ENCODE data around the gene PDZD7.
A peak's percentile ranks its signal among the peaks of the same experiment; 100 is the strongest.

PDZD7 gene

DNA sequence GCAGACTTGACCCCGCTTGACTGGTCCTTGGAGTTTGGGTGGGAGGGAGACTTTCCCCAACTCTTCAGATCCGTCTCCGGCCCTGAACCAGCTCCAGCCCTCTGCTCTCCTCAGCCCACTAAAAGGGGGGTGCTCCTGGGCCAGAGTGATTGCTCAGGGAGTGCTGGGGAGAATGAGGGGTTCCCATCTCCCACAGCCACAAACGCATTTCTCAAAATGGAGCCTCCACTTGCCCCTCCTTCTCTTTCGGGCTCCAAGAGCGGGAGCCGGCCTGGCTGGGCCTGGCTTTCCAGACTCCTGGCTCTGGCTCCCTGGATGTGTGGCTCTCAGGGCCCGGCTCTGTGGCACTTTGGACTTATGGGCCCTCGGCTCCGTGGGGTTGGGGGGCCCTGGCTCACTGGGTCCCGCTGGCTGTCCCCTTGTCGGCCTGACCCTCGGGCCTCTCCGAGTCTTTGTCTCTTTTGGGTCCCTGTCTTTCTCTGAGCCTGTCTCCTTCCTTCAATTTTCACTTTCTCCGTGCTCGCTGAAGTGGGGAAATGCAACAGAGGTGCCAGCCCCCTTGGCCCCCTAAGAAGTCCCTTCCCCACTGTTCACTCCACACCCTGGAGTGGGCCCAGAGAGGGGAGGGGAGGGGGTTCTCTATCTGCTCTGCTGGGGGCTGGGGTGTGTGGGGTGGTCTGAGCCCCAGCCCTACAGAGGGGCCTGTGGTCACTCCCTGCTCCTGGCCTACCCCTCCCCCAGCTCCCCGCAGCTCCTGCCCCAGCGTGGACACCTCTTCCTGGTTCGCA, 30.6 kb downstream of the PDZD7 start:
- no peak for DNase-seq

DNA sequence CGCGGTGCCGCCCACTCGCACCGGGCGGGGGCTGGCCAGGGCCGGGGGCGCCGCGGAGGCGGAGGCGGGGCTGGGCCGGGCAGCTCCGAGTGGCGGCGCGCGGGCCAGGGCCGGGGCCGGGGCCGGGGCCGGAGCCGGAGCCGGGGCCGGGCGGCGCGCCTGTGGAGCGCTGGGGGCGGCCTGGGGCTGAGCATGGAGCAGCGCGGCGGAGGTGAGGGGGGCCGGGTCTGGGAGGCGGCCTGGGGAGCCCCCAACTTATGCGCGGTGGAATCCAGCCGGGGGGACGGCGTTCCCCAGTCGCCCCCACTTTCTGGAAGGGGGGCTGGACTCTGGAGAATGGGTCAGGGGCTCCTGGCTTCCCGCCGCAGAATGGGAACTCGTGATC, 31.2 kb downstream of the PDZD7 start, which contains the start of gene LZTS2:
Gene LZTS2 (plus strand): TSS at position 67 of the 385 bp plus-strand sequence. CDS start 2,731 bp downstream, outside the sequence.
- DNase-seq = no peak

DNA sequence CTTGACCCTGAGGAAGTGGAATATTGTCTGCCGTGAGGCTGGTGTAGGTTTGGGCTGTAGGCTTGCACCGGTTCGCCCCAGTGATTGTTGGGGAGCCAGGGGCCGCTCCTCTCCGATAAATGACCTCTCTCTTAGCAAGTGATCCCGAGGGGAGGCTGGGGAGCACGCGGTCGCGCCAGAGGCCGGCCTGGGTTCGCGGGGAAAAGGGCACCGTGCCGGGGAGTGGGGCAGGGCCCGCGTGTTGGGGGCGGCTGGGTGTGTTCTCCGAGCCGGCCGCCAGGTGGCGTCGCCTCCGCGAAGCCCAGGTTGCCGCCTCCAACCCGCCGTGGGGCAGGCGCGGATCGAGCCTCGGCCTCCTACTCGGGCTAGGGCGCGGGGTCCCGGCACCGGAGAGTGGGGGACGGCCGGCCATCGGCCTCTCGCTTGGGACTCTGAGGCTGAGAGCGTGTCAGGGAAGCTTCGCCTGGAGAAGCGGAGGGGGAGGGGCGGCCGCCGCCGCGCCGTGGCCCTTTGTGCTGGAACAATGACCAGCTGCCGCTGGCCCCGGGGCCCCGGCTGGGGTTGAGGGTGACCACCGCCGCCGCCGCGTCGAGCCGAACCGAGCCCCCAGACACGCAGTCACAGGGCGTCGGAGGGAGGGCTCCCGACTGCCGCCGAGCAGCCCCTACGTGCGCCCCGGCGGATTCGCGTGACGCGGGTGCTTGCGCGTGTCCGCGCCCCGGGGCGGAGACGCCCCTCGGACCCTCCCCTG, 31.8 kb downstream of the PDZD7 start:
- peak; percentile 66 to 71 for DNase-seq

DNA sequence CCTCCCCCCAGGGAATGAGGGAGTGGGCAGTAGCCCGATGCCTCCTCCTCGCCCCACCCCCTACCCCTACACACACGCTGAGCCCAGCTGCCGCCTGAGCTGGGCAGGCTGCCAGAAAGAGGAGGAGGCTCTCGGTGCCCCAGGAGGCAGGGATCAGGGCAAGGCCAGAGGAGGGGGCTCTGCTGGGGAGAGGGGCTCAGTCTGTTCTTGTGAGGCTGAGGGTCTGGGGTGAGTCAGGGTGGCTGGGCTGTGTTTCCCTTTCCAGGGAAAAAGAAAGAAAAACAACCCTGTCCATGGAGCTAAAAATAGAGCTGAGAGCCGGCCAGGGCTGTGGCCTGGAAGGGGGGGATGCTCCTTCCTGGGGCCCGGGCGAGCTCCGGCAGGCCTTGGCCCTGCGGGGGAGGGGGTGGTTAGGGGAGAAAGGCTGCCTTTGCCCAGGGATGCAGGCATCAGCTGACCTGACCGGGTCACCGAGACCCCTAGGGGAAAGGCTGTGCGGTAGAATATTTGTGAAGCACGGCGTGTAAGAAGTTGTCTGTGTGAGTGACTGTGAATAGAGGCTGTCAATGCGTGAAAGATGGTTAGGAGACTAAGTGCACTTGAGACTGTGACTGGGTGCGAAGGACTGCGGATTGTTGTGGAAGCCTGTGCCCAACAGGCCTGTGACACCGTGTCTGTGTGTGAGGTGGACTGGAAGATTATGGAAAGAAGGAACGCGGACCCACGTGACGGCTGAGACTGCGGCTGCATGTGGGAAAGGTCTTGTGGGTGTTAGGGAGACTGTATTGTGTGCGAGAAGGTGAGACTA, 32.5 kb downstream of the PDZD7 start:
- peak; percentile 50 to 57 for DNase-seq

DNA sequence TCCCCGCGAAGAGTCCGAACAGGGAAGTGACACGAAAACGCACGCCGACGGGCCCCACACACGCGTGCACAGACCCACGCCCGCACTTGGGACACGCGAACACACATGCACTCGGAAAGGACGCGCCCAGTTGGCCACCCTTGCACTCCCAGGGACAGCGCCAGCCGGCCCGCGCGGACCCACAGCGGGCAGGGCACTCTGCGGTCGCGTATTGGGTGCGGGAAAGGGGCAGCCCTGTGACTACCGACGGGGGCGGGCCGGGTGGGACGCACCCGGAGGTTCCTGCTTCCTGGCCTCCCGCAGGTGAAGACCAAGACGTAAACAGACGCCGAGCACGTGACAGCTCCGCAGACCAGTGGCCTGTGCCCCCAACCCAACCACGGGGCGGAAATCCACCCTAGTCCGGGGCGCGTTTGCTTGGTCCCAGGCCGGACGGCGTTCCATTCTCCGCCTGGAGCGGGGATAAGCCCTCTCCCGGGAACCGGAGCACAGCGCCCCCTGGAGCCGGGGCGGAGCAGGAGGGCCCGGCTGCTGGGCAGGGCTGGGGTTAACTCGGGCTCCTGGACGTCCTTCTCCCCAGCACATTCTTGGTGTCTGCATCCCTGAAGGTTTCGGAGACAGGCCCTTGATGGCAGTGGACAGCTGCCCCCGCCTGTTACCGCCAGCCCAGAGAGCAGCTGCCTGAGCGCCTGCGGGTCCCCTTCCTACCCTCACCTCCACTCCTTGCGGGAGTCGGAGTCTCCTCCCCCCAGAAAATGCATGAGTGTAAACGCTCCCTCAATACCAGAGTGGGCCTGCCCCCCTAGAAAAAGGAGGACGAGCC, 33.4 kb downstream of the PDZD7 start:
- peak; percentile 57 for DNase-seq

DNA sequence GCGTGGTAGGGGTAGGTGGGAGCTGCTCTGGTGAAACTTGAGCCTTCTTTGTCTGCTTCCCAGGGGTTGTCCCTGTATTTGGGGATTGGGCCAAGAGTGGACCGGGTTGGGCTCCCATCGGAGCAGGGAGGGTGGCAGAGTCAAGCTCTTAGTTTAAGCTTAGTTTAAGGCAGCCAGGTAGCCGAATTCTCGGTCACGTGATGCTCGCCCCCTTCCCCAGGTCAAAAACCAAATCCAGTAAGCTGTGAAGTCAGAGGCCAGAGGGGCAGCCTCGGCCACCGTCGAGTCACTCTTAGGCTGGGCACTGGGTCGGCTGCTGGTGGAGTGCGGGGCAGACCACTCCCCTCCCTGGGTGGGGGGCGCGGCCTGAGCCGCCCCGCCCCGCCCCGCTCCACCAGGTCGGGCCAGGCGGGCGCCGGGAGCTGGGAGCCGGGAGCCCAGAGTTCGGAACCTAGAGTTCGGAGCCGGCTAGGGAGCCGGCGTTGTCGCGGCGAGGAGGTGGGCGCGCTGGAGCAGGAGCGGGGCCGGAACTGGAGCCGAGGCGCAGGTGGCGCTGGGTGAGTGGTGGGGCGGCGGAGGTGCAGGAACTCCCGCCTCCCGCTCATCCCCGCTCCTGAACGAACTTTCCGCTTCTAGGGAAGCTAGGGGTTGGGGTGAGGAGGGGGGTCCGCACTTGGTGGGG, 34.1 kb downstream of the PDZD7 start:
- DNase-seq = peak in 1 of 2 experiments; percentile 13

DNA sequence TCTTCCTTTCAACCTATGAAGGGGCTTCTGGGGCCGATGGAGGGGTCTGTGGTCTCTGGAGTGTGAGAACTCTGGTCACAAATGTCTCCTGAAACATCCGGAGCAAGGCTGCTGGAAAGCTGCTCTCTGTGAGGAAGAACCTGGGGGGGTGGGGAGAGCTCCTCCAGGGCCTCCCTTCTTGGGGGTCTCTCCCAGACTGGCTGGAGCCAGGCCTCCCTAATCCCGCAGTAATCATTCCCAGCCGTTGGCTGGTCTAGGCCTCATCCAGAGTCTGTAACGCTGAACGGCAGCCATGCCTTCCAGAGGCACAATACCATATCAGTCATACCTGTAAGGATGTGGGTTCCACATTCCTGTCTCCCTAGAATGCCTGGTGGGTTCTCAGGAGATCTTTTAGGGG, 35.7 kb downstream of the PDZD7 start:
- no peak for DNase-seq

DNA sequence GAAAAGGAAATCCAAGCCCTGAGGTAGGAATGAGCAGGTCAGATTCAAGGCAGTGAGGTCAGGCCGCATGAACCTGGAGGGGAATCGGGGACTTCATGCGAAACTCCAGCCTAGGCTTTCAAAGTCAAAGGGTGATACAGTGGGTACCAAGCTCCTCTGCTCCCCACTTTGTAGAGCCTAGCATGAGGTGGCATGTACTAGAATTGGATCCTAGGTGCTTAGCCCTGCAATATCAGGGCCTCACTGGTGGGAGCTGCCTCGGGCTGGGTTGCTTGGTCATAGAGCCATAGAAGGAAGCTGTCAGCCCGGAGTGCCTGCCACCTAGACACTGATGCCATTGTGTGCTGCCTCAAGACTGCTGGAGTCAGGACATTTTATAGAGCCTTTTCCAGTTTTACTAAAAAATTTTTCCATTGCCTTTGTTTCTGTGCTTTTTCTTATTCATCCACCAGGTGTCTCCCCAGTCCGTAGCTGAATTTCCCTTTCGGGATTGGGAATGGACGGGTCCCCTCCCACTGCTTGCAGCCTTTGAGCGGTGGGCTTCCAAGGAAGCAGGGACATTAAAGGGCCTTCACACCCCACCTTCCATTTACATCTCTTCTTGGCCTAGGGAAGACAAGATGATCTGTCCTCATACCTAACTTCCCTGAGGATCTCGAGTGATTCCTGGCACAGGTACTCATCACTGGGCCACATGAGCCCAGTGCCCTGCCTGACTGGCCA, 36.8 kb downstream of the PDZD7 start:
- no peak for DNase-seq

DNA sequence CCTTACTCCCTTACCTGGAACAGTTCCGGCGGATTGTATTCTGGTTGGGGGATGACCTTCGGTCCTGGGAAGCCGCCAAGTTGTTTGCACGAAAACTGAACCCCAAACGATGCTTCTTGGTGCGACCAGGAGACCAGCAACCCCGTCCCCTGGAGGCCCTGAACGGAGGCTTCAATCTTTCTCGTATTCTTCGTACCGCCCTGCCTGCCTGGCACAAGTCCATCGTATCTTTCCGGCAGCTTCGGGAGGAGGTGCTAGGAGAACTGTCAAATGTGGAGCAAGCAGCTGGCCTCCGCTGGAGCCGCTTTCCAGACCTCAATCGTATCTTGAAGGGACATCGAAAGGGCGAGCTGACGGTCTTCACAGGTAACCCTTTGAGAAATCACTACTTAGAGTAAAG, 41.8 kb downstream of the PDZD7 start:
- DNase-seq = no peak

DNA sequence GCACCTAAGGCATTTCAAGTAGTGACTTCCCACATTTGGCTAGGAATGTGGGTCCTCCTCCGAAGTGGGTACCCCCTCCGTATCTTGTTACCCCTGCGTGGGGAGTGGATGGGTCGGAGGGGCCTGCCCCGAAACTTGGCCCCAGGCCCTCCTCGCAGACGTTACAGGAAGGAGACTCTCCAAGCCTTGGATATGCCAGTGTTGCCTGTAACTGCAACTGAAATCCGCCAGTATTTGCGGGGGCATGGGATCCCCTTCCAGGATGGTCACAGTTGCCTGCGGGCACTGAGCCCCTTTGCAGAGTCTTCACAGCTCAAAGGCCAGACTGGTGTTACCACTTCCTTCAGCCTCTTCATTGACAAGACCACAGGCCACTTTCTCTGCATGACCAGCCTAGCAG, 42.8 kb downstream of the PDZD7 start:
- no peak for DNase-seq

DNA sequence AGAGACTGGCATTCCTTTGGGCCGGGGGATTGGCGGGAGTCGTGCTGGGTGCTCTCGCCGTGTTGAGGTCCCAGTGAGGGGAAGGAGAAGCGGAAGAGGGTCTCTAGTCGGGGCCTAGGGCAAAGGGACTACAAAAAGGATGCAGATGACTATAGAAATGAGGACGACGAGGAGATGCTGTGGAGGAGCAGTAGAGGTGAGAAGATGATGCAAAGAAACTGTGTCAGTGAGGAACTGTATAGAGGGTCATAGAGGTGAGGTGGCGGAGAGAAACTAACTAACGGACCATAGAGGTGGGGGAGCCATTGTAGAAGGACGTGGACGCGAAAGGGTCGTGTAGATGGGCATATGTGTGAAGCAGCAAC, 43.3 kb downstream of the PDZD7 start:
- no peak for DNase-seq

DNA sequence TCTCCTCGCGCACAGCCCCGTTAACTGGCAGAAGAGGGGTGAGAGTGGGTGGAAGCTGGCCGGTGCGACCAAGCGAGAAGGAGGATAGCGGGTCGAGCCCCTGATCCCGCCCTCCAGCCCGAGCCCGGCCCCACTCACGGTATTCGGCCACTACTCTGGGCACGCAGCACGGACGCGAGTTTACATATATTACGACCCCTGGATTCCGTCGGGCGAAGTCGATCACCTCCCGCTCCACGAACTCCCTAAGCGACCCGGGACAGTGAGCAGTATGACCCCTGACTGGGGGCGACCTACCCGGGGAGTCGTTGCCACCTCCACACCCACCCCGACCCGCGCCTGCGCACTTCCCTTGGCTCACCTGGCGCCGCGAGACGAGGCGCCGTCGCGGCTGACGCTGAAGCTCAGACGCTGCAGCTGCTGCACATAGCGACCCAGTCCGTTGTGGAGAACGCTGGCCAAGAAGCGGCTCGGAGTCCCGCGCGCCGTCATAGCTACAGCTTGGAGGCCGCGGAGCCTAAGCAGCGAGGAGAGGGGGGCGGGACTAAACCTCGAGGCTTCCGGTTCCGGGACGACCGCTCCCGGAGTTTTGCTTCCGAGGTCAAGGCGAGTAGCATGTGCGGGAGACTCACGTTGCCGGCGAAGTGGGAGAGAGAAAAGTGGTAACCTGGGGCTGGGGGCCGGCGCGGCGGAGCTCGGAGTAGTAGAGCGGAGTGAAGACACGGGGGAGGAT, 43.8 kb downstream of the PDZD7 start, which contains the start of the genes MRPL43 and TWNK:
Gene MRPL43 (minus strand): TSS at position 546 of the 733 bp plus-strand sequence. CDS start 54 bp downstream, at position 492.
Gene TWNK (plus strand): TSS at position 592 of the 733 bp plus-strand sequence. CDS start 668 bp downstream, outside the sequence.
- peak; percentile 82 to 85 for DNase-seq

DNA sequence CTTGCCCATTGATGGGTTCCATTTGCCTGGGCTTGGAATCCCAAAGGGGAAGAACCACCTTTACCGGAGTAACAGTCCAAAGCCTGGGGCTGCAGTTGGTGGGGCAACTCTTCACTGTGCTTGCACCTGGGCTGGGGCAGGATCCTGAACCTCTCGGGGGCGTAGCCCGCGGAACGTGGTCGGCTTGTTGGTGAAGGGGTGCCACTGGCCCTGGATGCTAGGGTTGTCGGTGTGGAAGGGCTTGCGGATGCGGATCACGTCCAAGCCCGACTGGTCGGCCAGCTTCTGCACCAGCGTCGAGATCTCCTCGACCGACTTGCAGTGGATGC, 44.3 kb downstream of the PDZD7 start:
- no peak for DNase-seq

DNA sequence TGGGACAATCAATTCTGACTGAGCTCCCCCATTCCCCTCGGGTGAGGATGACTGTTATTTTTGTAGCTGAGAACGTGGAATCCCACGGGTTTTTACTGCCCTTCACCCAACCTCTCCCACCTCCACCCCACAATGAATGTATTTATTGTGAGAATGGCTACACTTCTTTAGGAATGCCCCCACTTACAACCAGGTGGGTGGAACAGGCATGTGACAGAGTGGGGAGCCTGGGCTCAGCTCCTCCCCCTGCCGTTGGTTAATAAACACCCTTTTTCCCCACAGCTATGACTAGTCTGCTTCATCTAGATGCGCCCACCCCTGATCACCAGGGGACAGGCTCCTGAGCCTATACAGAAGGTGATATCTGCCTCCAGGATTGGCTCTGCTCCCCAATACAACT, 45.6 kb downstream of the PDZD7 start:
- no peak for DNase-seq

DNA sequence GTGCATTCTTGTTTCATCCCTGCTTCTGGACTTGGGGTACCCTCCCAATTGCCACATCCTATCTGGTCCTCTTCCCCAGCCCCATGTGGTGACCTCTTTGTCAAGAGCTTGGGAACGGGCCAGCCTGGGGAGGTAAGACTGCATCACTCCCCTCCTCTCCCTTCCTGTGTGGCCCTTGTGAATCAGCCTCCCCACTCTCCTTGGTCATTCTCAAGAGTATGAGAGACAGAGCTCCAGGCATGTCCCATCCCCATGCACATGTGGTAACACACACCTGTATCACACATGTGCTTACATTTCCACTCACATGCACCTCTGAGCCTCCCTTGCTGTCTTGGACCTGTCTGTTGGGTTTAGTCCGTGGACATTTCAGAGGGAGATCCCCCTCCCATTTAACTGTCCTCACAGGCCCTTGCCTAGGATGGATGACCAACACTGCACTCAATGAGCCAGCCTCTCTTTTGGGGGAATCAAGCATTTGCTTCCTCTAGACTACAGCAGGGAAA, 46.2 kb downstream of the PDZD7 start:
- DNase-seq = no peak

DNA sequence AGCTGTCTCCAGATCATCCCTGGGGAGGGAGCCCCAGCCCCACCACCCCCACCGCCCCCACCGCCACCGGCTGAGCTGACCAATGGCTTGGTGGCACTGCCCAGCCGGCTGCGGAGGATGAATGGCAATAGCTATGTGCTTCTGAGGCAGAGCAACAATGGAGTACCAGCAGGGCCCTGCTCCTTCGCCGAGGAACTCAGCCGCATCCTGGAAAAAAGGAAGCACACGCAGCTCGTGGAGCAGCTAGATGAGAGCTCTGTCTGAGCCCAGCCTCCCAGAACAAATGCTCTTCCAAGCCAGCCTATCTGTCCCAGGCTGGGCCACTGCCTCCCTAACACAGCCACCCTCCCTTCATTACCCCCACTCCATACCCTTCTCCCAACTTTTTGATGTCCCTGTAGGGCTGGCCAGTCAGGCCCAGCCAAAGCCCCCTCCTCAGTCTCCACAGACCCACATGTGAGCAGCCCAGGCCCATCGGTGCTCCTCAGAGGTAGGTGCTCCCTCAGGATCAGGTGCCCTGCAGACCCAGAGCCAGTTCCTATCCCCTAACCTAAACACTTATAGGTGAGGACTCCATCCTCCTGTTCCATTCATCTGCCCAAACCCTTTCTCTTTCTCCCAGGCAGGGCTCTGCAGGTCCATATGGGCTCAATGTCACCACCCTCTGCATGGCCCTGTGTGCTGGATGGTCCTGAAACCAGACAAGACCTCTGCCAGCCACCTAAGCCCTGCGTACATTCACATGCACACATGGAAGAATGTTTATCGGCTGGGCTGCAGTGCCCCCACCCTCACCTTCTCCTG, 46.9 kb downstream of the PDZD7 start:
- DNase-seq = no peak

DNA sequence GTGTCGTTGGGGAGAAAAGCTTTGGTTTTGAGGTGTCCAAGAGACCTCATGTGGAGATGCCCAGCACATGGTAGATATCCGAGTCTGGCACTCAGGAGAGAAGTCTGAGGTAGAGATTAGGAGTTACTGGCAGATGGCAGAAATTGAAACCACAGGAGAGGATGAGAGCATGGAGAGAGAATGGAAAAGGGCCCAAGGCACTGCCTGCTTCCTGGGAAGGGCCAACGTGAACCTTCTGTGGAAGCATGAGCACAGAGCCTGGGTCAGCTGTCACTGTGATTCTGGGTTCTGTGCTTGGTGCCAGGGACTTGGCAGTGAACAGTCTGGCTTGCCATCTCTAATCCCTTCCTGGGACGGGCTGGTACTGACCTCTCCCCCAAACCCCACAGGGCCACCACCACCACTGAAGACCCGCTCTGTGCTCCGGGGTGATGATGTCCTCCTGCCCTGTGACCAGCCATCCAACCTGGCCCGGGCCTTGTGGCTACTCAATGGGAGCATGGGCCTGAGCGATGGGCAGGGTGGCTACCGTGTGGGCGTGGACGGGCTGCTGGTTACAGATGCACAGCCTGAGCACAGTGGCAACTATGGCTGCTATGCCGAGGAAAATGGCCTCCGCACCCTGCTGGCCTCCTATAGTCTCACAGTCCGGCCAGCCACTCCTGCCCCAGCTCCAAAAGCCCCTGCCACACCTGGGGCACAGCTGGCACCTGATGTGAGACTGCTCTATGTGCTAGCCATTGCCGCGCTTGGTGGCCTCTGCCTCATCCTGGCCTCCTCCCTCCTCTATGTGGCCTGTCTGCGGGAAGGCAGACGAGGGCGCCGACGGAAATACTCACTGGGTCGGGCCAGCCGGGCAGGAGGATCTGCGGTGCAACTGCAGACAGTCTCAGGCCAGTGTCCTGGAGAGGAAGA, 47.8 kb downstream of the PDZD7 start:
- DNase-seq = no peak

DNA sequence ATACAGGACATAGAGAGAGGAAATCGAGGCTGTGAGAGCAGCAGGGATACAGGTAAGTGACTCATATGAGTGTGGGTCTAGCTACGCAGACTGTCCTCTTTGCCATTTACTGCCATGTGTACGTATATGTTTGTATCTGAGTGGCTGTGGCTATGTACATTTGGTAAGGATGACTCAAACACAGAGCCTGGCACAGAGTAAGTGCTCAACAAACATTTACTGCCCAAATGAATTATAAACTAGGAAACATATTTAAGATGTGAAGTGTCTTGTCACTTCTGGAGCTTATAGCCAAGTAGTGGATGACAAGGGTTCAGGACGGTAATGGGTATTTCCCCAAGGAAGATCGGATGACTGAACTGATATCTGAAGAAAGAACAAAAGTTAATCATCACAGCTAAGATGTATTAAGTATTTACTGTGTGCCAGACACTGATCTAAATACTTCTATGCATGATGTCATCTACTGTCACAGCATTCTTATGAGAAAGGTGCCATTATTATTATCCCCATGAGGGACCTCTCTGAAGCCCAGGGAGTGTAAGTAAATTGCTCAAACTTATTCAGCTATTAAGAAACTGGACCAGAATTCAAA, 49.7 kb downstream of the PDZD7 start:
- DNase-seq = no peak

All from activated CD4-positive, alpha-beta T cell treated with anti-CD3 and anti-CD28 coated beads, Interleukin-2, amount 50 U/mL, for 4 hours (primary cell).